ENCODE data around the gene LAT. TPM values are rescaled to one million over a fixed set of nuclear protein-coding genes. Genes with fewer than 3 reads are reported as not detected.

The LAT gene
- total and polyA plus RNA-seq, 2 donors (not counting 3 experiments of a cell fraction or from before 2014, with no cell fraction given): 4.5 to 5.9 TPM

DNA sequence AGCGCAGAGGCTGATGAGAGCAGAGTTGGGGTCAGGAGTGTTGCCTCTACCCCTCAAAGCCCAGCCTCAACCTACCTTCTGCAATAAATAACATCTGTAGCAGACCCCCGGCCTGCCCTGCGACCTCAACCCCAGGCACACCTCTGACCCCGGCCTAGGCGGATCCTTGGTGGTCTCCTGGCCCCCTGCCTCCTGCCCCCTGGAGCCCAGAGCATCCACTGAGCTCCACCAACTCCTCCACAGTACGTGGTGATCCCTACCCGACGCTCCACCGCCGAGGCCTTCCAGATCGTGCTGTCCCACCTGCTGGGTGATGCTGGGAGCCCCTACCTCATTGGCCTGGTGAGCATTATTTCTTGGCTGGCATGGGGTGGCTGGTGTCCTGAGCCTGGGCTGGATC lies 1.9 kb upstream of the LAT start:
- Histone ChIP-seq H3K4me1 (ENCODE audit: control insufficient read depth, extremely low read depth, insufficient read depth, low read length) (no peaks in the 10 kb centered on the region), H3K27ac (ENCODE audit: insufficient read depth, low read depth, low read length) (no peak overlapping the region), H2AFZ (ENCODE audit: low read depth, low read length) (no peak overlapping the region), H3K4me2 (ENCODE audit: insufficient read depth, low read length) (no peak overlapping the region), H3K9me1 (replicated peaks; ENCODE audit: control insufficient read depth, extremely low read depth, insufficient read depth, low read length) (no peaks in the 10 kb centered on the region), H3K4me3 (replicated peaks in 1 of 3; ENCODE audit: insufficient read depth in 1 of 3, low read depth in 1 of 3, low read length in 3 of 3) (no peak overlapping the region), H4K20me1 (replicated peaks; ENCODE audit: control insufficient read depth, extremely low read depth, insufficient read depth, low read length) (no peaks in the 10 kb centered on the region), H3K9me3 (replicated peaks; ENCODE audit: control insufficient read depth, insufficient read depth, low read length) (no peaks in the 10 kb centered on the region), H3K27me3 (ENCODE audit: control insufficient read depth in 2 of 2, insufficient read depth in 2 of 2, low read length in 2 of 2) (no peaks in the 10 kb centered on the region), H3K79me2 (ENCODE audit: control insufficient read depth, insufficient read depth, low read length) (no peaks in the 10 kb centered on the region), H3K36me3 (ENCODE audit: control insufficient read depth in 2 of 2, extremely low read depth in 1 of 2, insufficient read depth in 2 of 2, low read length in 2 of 2) (peaks cover 5 to 37% of the 10 kb centered on the region in 2 experiments), H3K9ac (replicated peaks; ENCODE audit: extremely low read depth, insufficient read depth, low read length) (no peak overlapping the region)
- ChIA-PET POLR2A (interaction anchor here (1.4 kb wide), 1 partner anchor 9 kb away, joined by 3 read pairs; no protein-coding TSS in a partner anchor), CTCF (no interaction called here)
- no TSS peak for BruUV-seq (replicated peaks)
- dilution Hi-C loops (cut with MboI; ENCODE audit: extremely low pct_ligation_motif_present, low sequenced_read_pairs): no loop called here
- no peak for TF ChIP-seq GATA2 (IDR thresholded peaks at IDR 0.05; ENCODE audit: insufficient read depth, insufficient read length, low read depth, low read length)
- FAIRE-seq (no peak), DNase-seq (ENCODE audit: low read depth, low spot score) (no peak)
- intact Hi-C loops (cut with micrococcal nuclease): no loop called here

DNA sequence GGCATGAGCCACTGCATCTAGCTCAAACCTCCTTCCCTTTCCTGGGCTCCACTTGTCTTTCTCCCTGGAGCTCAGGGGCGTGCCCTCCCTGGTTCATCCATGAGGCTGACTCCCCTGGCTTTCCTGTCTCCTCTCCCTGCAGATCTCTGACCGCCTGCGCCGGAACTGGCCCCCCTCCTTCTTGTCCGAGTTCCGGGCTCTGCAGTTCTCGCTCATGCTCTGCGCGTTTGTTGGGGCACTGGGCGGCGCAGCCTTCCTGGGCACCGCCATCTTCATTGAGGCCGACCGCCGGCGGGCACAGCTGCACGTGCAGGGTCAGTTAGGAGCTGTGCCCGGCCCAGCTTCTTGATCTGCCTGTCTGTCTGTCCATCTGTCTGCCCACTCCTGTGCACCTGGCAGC lies 1.2 kb upstream of the LAT start:
- H3K9me3 ChIP-seq (replicated peaks; ENCODE audit: control insufficient read depth, insufficient read depth, low read length): no peaks in the 10 kb centered on the region
- no peak for DNase-seq (ENCODE audit: low read depth, low spot score)
- no peak overlapping the region for H3K4me3 ChIP-seq (replicated peaks in 1 of 3; ENCODE audit: insufficient read depth in 1 of 3, low read depth in 1 of 3, low read length in 3 of 3)
- no peak overlapping the region for H2AFZ ChIP-seq (ENCODE audit: low read depth, low read length)
- no peaks in the 10 kb centered on the region for H3K27me3 ChIP-seq (ENCODE audit: control insufficient read depth in 2 of 2, insufficient read depth in 2 of 2, low read length in 2 of 2)
- H3K79me2 ChIP-seq (ENCODE audit: control insufficient read depth, insufficient read depth, low read length): no peaks in the 10 kb centered on the region
- FAIRE-seq: no peak
- ChIA-PET CTCF (interaction anchor here (1.4 kb wide), 1 partner anchor 10 kb away, joined by 8 read pairs; no protein-coding TSS in a partner anchor), POLR2A (interaction anchor here (1.4 kb wide), 1 partner anchor 10 kb away, joined by 3 read pairs; no protein-coding TSS in a partner anchor)
- H3K9ac ChIP-seq (replicated peaks; ENCODE audit: extremely low read depth, insufficient read depth, low read length): no peak overlapping the region
- TF ChIP-seq FOS (IDR thresholded peaks at IDR 0.05; ENCODE audit: borderline replicate concordance, insufficient read depth, low read length) (no peak), GATA2 (IDR thresholded peaks at IDR 0.05; ENCODE audit: insufficient read depth, insufficient read length, low read depth, low read length) (no peak), JUN (IDR thresholded peaks at IDR 0.05; ENCODE audit: borderline replicate concordance, insufficient read depth, insufficient read length, low read depth) (no peak), EZH2 (IDR thresholded peaks at IDR 0.05; ENCODE audit: borderline replicate concordance, low read depth, low read length, severe bottlenecking) (no peak), POLR2A (IDR thresholded peaks at IDR 0.05; ENCODE audit: low read depth, low read length) (no peak), MYC (IDR thresholded peaks at IDR 0.05; ENCODE audit: low read depth, low read length) (no peak), POLR2AphosphoS5 (IDR thresholded peaks at IDR 0.05; ENCODE audit: insufficient read depth, low read depth, low read length) (no peak)
- TF ChIP-seq, protein P1, sequence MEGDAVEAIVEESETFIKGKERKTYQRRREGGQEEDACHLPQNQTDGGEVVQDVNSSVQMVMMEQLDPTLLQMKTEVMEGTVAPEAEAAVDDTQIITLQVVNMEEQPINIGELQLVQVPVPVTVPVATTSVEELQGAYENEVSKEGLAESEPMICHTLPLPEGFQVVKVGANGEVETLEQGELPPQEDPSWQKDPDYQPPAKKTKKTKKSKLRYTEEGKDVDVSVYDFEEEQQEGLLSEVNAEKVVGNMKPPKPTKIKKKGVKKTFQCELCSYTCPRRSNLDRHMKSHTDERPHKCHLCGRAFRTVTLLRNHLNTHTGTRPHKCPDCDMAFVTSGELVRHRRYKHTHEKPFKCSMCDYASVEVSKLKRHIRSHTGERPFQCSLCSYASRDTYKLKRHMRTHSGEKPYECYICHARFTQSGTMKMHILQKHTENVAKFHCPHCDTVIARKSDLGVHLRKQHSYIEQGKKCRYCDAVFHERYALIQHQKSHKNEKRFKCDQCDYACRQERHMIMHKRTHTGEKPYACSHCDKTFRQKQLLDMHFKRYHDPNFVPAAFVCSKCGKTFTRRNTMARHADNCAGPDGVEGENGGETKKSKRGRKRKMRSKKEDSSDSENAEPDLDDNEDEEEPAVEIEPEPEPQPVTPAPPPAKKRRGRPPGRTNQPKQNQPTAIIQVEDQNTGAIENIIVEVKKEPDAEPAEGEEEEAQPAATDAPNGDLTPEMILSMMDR (IDR thresholded peaks at IDR 0.05; ENCODE audit: extremely low read depth in 1 of 2, insufficient read depth in 1 of 2, low read depth in 1 of 2, low read length in 2 of 2): no peak
- TF ChIP-seq, protein P2, sequence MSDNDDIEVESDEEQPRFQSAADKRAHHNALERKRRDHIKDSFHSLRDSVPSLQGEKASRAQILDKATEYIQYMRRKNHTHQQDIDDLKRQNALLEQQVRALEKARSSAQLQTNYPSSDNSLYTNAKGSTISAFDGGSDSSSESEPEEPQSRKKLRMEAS (IDR thresholded peaks at IDR 0.05; ENCODE audit: insufficient read depth, insufficient read length): no peak
- H3K27ac ChIP-seq (ENCODE audit: insufficient read depth, low read depth, low read length): no peak overlapping the region
- peaks cover 5 to 34% of the 10 kb centered on the region in 2 experiments for H3K36me3 ChIP-seq (ENCODE audit: control insufficient read depth in 2 of 2, extremely low read depth in 1 of 2, insufficient read depth in 2 of 2, low read length in 2 of 2)
- no peak overlapping the region for H3K4me2 ChIP-seq (ENCODE audit: insufficient read depth, low read length)
- no peaks in the 10 kb centered on the region for H3K4me1 ChIP-seq (ENCODE audit: control insufficient read depth, extremely low read depth, insufficient read depth, low read length)
- dilution Hi-C loops (cut with MboI; ENCODE audit: extremely low pct_ligation_motif_present, low sequenced_read_pairs) (no loop called here), intact Hi-C loops (cut with micrococcal nuclease) (no loop called here)
- no peaks in the 10 kb centered on the region for H4K20me1 ChIP-seq (replicated peaks; ENCODE audit: control insufficient read depth, extremely low read depth, insufficient read depth, low read length)
- no peaks in the 10 kb centered on the region for H3K9me1 ChIP-seq (replicated peaks; ENCODE audit: control insufficient read depth, extremely low read depth, insufficient read depth, low read length)
- BruUV-seq (replicated peaks): no TSS peak
